Hepatocyte (in vitro differentiated cells): Measurements from ENCODE around the gene NPAS2.

Experiments
- EZH2 ChIP-seq: fragments of 200-600 bp; sonication (generic); IDR thresholded peaks from 2 replicates; pipeline ENCODE4 v1.6.1; 2016; ENCODE audit warnings: antibody characterized with exemption, mild to moderate bottlenecking, borderline replicate concordance
- TF ChIP-seq, protein P1 (sequence below): fragments of 200-600 bp; sonication (generic); IDR thresholded peaks from 2 replicates; pipeline ENCODE4 v1.5.1; 2016; ENCODE audit warnings: antibody characterized with exemption, mild to moderate bottlenecking; ENCODE audit not compliant: poor library complexity

GRCh38 chr2:100877555-100877954, 57.6 kb downstream of the NPAS2 start:
- TF ChIP-seq, protein P1, sequence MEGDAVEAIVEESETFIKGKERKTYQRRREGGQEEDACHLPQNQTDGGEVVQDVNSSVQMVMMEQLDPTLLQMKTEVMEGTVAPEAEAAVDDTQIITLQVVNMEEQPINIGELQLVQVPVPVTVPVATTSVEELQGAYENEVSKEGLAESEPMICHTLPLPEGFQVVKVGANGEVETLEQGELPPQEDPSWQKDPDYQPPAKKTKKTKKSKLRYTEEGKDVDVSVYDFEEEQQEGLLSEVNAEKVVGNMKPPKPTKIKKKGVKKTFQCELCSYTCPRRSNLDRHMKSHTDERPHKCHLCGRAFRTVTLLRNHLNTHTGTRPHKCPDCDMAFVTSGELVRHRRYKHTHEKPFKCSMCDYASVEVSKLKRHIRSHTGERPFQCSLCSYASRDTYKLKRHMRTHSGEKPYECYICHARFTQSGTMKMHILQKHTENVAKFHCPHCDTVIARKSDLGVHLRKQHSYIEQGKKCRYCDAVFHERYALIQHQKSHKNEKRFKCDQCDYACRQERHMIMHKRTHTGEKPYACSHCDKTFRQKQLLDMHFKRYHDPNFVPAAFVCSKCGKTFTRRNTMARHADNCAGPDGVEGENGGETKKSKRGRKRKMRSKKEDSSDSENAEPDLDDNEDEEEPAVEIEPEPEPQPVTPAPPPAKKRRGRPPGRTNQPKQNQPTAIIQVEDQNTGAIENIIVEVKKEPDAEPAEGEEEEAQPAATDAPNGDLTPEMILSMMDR: no peak
- no peak for TF ChIP-seq EZH2
